DMS53 treated with DMSO at 0.1 percent for 48 hours (cell line): ENCODE results near the gene UQCRH.
A peak's percentile ranks its signal among the peaks of the same experiment; 100 is the strongest.
"Not testable (repeated sequence)": the region's sequence is repeated elsewhere in the genome, so short reads cannot be mapped to it uniquely, and the experiment has no call there.

Experiments
- DNase-seq: peaks from one replicate; lab custom pipeline; 2025; ENCODE audit not compliant: unreplicated experiment; lab: John Stamatoyannopoulos, UW

Gene UQCRH

DNA sequence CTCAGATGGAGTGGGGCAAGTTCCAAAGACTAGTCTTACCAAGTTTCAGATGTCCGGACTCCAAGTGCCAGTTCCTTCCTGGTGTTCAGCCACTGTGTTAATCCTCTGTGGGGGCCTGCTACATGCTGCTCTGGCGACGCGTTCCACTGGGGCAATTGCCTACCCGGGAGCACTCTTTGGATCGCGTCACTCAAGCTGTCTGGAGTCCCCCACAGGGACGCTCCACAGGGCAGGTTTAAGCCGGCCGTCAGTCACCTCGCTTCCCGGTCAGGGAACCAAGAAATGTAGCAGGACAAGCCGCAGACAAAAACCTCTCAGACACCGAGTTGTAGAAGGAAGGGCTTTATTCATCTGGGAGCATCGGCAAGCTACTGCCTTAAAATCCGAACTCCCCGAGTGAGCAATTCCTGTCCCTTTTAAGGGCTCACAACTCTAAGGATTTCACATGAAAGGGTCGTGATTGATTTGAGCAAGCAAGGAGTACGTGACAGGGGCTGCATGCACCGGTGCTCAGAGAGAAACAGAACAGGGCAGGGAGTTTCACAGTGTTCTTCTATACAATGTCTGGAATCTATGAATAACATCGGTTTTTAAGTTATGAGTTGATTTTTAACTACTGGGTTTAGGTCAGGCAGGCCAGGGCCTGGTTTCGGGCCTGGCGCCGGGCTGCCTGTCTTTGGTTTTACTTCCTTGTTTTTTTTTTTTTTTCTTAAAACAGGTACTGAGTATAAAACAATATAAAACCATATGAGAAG, 28.5 kb downstream of the UQCRH start:
- DNase-seq: not testable (repeated sequence)

DNA sequence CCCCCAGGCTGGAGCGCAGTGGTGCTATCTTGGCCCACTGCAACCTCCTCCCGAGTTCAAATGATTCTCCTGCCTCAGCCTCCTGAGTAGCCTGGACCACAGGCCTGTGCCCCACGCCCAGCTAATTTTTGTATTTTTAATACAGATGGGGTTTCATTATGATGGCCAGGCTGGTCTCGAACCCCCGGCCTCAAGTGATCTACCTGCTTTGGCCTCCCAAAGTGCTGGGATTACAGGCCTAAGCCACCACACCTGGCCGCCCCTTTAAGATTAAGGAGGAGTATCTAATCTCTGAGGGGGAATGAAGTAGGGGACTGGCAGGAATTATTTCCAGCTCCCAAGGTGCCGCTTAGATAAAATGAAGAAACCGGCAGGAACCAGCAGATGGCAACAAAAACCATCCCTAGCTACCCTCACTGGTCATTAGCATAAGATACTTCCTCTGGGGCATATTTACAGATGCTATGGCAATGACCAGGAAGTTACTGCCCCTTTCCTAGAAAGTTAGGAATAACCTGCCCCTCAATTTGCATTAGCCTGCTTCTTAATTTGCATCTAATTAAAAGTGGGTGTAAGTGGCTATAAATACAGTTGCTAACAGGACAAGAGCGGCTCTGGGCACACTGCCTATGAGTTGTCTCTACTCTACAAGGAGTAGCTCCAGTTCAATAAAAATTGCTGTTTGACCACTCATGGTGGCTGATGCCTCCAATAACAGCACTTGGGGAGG, 30.0 kb downstream of the UQCRH start:
- DNase-seq: peak; percentile 81

DNA sequence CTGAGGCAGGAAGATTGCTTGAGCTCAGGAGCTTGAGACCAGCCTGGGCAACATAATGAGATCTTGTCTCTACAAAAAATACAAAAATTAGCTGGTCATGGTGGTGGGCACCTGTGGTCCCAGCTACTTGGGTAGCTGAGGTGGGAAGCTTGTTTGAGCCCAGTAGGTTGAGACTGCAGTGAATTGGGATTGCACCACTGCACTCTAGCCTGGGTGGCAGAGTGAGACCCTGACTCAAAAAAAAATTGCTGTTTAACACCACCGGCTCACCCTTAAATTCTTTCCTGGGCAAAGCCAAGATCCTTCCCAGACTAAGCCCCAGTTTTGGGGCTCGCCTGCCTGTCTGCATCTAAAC, 30.5 kb downstream of the UQCRH start:
- DNase-seq: no peak

DNA sequence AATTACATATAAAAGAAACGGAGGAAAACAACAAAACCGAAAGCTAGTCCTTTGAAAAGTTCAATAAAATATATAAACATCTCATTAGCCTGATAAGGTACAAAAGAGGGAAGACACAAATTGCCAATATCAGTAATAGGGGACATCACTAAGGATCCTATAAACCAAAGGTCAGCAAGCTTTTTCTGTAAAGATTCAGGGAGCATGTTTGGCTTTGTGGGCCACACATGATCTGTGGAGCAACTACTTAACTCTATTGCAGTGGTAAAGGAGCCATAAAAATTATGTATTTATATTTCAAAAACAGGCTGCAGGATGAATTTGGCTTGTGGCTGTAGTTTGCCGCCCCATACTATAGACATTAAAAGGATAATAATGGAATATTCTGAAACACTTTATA, 31.6 kb downstream of the UQCRH start:
- DNase-seq: no peak

DNA sequence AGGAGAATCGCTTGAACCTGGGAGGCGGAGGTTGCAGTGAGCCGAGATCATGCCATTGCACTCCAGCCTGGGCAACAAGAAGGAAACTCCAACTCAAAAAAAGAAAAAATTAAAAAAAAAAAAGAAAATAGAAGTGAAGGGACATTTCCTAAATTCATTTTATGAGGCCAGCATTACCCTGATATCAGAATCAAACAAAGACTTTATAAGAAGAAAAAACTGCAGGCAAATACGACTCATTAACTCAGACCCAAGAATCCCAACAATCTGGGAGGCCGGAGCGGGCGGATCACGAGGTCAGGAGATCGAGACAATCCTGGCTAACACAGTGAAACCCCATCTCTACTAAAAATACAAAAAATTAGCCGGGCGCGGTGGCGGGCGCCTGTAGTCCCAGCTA, 33.9 kb downstream of the UQCRH start:
- not testable (repeated sequence) for DNase-seq

DNA sequence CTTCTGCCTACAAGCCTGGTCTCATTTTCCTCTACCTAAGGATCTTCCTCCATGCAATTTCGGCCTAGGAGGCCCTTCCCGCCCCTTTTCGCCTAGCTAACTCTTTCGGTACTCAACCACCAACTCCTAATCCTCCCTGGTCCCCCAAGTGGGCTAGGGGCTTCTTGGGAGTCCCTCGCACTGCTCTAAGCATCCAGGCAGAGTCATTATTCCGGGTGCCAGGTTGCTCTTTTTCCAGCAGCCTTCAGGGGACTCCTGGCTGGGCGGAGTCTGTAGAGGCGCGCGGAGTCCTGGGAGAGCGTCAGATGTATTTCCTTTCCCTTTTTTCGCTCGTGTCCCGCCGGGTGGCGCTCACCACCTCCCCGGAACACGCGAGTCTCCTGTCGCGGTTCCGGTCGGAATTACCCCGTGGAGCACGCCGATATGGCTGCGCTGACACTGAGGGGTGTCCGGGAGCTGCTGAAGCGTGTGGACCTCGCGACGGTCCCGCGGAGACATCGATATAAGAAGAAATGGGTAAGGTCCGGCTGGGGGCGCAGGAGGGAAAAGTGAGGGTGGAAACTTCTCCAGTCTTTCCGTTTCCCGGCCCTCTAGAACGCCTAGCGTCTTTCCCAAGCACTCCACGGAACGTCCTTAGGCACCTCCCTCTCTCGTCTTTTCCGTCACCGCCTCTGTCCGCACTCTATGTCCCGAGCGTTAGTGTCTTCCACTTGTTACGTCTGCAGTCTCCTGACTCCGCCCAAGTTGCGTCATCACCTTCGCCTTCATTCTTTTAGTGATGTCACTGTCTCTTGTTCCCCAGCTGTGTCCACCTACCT, 37.1 kb downstream of the UQCRH start, which contains the start of gene NSUN4:
TSS of gene NSUN4 (plus strand) at position 404 of the 818 bp plus-strand sequence. CDS start at position 424, 20 bp downstream.
- DNase-seq: peak; percentile 97

DNA sequence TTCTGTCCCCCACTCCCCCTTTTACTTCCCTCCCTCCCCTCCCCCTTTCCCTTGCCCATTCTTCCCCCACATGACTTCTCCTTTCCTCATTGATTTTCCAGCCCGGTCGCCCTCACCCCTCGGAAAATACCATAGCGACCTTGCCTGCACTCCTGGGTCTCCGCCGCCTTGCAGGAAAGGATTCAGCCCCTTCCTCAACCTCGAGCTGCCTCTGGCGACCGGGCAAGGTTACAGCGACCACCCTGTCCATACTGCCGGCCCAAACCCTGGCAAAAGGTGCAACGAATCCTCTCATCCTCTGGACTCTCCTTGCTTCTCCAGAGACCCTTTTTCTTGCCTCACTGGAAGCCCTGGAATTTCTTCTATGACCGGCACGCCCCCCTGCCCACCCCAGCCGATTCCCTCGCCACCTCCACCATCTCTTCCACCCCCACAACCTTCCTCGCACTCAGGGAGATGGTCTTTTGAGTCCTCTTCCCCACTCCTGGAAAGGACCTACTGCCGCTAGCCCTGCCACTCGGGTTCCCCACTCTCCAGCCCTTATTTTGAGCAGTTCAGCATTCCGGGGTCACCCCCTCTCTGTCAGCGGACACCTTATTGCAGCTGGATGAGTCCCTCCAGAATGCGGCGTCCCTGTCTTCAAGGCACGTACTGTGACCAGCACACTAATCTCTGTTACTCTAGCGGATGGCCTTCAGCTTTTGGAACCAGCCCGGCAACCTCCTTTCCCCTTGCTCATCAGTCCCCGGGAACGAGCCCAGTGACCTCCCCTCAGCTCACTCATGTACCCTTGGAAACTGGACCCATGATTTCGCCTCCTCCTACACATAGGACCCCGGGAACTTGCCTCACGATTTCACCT, 38.0 kb downstream of the UQCRH start:
- no peak for DNase-seq

DNA sequence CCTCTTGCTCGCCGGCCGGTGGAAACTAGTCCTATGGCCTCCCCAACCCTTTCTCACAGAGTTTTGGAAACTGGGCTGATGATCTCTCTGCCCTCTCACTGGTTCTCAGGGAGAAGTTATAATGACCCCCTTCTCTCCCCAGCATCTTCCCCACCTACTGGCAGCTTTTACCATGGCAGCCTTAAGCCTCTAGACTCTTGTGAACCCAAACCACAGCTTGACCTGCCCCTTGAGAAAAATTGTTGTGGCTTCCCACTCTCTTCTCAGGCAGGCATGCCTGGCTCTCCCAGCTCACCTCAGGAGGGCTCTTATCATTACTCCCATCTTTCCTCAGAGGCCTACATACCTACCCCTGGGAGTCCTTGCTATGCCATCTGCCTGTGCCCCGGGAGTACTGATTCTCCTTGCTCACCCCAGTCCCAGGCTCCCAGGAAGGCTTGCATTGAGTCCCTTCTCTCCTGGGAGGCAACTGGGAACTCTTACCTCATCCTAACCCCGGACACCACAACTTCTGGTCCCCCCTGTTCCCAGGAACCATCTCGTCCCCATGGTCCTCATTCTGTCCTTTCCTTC, 38.7 kb downstream of the UQCRH start:
- DNase-seq: no peak

DNA sequence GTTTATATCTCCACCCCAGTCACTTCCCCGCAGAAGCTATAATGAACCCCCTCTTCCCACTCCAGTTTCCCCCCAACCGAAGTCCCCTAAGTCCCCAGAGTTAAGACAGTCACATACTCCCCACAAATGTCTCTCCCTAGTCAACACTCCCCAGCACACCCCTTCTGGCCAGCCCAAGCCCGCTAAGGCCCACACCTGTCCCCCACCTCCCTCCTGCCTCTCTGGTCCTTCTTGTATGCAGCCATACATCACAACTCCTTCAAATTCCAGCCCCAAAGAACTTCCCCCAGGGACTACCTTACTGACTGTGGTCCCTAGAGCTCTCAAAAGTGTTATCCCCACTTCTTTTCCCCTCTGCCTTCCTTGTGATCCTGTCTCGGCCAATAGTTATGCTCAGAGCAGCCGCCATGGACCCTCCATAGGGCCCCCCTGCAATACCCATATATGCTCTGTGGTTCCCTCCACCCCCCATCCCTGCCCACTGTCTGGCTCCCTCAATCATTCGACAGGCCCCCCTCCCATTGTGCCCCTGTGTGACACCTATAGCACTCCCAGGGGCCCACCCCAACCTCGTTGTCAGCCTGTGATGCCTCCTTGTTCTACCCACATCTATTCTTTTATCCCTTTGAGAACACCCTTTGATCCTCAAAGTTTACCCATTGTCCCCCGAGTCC, 39.3 kb downstream of the UQCRH start:
- DNase-seq: no peak

DNA sequence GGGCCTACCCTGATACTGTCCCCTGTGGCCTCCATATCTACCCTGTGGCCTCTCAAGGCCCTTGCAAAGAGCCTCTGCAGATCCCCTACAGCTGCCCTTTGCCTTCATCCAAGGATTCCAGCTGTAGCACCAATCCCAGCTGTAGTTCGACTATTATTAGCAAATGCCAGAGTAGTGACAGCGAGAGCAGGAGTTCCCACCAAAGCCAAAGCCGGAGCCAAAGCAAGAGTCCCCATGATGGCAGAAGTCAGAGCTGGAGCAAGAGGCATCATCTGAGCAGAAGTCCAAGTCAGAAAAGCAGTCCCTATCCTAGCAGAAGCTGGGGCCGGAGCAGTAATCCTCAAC, 39.8 kb downstream of the UQCRH start:
- DNase-seq: no peak

DNA sequence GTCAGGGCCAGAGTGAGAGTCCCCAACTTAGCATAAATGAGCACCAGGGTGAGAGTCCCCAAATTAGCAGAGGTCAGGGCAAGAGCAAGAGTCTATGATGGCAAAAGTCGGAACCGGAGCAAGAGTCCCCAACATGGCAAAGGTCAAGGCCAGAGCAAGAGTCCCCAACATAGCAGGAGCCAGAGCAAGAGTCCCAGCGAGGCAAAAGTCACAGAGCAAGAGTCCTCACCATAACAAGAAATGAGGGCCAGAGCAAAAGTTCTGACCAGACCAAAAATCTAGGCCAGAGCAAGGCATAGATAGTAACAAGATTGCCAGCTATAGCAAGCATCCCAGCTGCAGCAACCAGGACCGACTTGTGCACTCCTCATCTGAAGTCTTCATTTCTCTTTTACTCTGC, 40.2 kb downstream of the UQCRH start:
- DNase-seq: no peak

DNA sequence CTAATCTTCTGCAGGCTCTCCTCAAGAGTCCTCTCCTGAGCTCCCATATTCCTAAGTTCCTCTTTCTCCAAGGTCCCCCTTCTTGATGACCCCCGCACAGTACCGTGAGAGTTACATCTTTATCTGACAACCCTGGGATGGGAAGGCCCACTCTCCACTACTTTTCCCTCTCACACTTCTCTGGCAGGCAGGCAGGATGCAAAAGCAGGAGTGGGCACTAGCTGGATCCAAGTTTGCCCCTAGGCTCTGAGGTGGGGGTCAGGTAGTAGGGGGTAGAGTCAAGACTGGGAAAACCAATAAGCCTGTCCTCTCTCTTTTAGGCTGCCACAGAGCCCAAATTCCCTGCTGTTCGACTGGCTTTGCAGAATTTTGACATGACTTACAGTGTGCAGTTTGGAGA, 41.0 kb downstream of the UQCRH start:
- DNase-seq: no peak

DNA sequence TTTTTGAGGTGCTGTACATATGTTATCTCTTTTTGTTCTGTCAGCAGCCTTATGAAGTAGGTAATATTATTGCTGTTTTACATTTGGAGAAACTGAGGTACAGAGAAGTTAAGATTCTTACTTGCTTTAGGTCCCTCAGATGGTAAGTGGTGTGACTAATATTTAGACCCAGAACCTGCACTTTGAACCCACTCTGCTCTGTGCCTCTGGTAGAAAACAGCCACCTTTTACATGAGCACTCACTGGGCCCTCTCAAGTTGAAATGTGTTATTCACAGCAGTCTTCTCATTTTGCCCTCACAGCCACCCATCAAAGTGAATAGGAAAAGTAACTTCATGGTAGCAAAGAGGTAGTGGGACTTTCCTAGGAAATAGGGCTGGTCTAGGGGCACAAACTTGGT, 41.8 kb downstream of the UQCRH start:
- DNase-seq: no peak

DNA sequence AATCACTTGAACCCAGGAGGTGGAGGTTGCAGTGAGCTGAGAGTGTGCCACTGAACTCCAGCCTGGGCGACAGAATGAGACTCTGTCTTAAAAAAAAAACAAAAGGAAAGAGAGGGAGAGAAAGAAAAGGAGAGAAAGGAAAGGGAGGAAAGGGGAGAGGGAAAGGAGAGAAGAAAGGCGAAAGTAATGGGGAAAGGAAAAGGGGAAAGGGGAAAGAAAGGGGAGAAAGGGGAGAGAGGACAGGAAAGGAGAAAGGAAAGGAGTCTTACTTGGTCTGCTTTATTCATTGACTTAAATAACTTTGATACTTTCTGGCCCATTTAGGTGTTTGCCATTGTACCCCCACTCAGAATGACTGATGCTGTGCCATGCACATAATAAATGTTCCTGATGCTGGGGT, 48.9 kb downstream of the UQCRH start:
- no peak for DNase-seq

DNA sequence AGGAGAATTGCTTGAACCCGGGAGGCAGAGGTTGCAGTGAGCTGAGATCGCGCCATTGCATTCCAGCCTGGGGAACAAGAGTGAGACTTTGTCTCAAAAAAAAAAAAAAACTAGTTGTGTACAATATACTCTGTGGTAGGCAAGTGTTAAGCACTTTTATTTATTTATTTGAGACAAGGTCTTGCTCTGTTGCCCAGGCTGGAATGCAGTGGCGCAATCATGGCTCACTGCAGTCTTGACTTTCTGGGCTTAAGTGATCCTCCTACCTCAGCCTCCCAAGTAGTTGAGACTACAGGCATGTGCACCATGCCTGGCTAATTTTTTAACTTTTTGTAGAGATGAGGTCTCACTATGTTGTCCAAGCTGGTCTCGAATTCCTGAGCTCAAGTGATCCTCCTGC, 52.4 kb downstream of the UQCRH start:
- DNase-seq: not testable (repeated sequence)

DNA sequence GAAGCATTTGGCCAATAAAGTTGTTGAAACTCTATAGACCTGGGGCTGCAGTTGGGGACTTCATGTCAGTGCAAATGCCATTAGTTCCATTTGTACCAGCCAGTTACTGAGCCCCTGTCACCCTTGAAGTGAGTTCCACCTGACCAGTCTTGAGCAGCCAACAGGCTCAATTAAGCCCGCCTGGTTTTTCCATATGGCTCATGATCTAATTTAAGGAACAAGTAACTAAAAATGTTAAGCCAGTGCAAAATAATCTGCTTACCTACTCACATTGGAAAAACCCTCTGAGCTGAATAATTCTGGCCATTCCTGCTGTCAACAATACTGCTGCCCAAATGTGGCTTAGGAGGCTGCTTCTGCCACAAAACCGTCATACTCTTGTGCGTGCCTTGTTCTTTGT, 58.7 kb downstream of the UQCRH start:
- DNase-seq: no peak

DNA sequence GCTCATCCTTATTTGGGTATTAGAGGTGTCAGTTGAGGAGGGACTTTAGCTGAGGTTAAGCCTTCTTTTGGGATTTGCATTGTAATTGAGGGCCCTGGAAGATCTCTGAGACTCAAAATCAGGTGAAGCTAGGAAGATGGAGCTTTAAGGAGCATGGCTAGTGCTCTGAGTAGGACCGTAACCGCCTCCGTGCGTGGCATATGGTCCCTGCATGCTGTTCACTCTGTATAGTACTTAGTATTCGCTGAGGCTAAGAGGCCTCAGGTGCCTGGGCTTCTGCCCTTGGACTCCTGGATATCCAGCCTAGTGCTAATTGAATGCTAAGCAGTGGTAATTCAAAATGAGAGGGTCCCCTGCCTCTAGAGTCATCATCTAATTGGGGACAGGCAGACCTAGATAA, 59.6 kb downstream of the UQCRH start:
- no peak for DNase-seq

DNA sequence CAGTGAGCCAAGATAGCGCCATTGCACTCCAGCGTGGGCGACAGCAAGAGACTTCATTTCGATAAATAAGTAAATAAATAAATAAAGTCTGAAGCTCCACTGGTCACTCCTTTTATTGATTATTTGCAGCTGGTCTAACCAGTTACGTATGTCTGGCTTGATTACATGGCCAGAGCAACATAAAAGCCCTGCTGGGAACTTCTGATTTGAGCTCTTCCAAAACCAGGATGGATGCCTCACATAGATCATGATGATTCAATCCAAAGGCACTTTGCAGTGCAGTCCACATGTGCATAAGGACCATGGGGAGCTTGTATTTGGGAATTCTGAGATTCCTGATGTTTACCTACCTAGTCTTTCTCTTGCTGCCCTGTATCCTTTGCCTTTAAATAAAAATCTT, 61.1 kb downstream of the UQCRH start:
- no peak for DNase-seq

DNA sequence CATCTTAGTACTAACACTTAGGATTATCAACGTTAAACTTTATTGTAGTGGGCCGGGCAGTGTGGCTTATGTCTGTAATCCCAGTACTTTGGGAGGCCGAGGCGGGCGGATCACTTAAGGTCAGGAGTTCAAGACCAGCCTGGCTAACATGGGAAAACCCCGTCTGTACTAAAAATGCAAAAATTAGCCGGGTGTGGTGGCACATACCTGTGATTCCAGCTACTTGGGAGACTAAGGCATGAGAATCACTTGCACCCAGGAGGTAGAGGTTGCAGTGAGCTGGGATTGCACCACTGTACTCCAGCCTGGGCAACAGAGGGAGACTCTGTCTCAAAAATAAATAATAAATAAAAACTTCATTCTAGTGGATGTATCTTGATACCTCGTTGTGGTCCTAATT, 62.3 kb downstream of the UQCRH start:
- not testable (repeated sequence) for DNase-seq
